K562 (cell line): ENCODE results near the gene CREB3L4. TPM values are rescaled to one million over a fixed set of nuclear protein-coding genes. Genes with fewer than 3 reads are reported as not detected.

Source experiments
- ATF1 ChIP-seq, 2 experiments: fragments of 450-650 bp in 1 of 2; IDR thresholded peaks; 2 replicates each; pipeline ENCODE4 v1.6.1; 2016; ENCODE audit warnings: missing compliant biosample characterization in 1 of 2, missing genetic modification characterization in 1 of 2
- DNMT1 ChIP-seq: fragments of 450-650 bp; IDR thresholded peaks from 2 replicates; pipeline ENCODE4 v1.6.1; 2016; ENCODE audit warnings: antibody characterized with exemption, mild to moderate bottlenecking
- EZH2 ChIP-seq: IDR thresholded peaks from 2 replicates; pipeline ENCODE4 v1.6.1; 2012; ENCODE audit warnings: low read depth, mild to moderate bottlenecking, inconsistent platforms, low read length, borderline replicate concordance
- KAT8 ChIP-seq: fragments of 450-650 bp; IDR thresholded peaks from 2 replicates; pipeline ENCODE4 v1.6.1; 2016; ENCODE audit warnings: low read depth, mild to moderate bottlenecking
- NCOA6 ChIP-seq: fragments of 450-650 bp; IDR thresholded peaks from 2 replicates; pipeline ENCODE4 v1.6.1; 2017; ENCODE audit warnings: mild to moderate bottlenecking
- NELFE ChIP-seq: IDR thresholded peaks from 2 replicates; pipeline ENCODE4 v1.6.1; 2011; ENCODE audit warnings: mild to moderate bottlenecking; ENCODE audit not compliant: insufficient read depth, insufficient read length
- NFIX ChIP-seq: fragments of 250-450 bp; sonication (Bioruptor Pico); IDR thresholded peaks from 2 replicates; pipeline ENCODE4 v1.4.0; 2020; ENCODE audit warnings: low read depth, mild to moderate bottlenecking, moderate library complexity
- POLR2H ChIP-seq: IDR thresholded peaks from 2 replicates; pipeline ENCODE4 v1.6.1; 2016; ENCODE audit warnings: missing genetic modification characterization, low read depth, mild to moderate bottlenecking, control low read depth, missing compliant biosample characterization, moderate library complexity
- RHOXF2B ChIP-seq: fragments of 250-450 bp; sonication (Bioruptor Pico); conservative IDR thresholded peaks from 2 replicates; pipeline ENCODE4 v1.5.1; 2021
- SOX6 ChIP-seq: fragments of 450-650 bp; IDR thresholded peaks from 2 replicates; pipeline ENCODE4 v1.6.1; 2014; ENCODE audit warnings: mild to moderate bottlenecking
- SP1 ChIP-seq: sonication (generic); formaldehyde crosslinking; IDR thresholded peaks from 2 replicates; pipeline ENCODE4 v1.8.1; 2022; ENCODE audit warnings: mild to moderate bottlenecking, missing genetic modification reagents
- TAL1 ChIP-seq: fragments of 450-650 bp; IDR thresholded peaks from 2 replicates; pipeline ENCODE4 v1.6.1; 2016; ENCODE audit warnings: mild to moderate bottlenecking
- WHSC1 ChIP-seq: IDR thresholded peaks from one replicate; pipeline ENCODE4 v1.6.1; 2012; ENCODE audit warnings: low read length, control low read depth, inconsistent platforms
- ZSCAN32 ChIP-seq: fragments of 450-650 bp; formaldehyde crosslinking; IDR thresholded peaks from 2 replicates; pipeline ENCODE4 v1.4.0; 2020; ENCODE audit warnings: mild to moderate bottlenecking, moderate library complexity
- polyA plus RNA-seq, 8 experiments: library from polyadenylated mRNA; depleted of rRNA in 4 of 8; stranded (reverse) in 5 of 8; unstranded in 3 of 8; fragments of >200 nt; fragmentation: Nextera tagmentation in 2 of 8; fragmentation: Illumina TruSeq in 1 of 8; extraction: Ambion mirVana in 2 of 8; extraction: Trizol in 1 of 8; gene quantifications; 2 replicates each; pipeline versions ENCODE4 v1.2.1 to v1.2.3, GENCODE V29; 2011 to 2014; ENCODE audit warnings: inconsistent platforms in 1 of 8, missing spikeins in 1 of 8
- total RNA-seq, 7 experiments: library from RNA; depleted of rRNA in 6 of 7; stranded (reverse); fragments of >200 nt in 6 of 7; fragmentation: Illumina TruSeq in 2 of 7; extraction: Trizol in 2 of 7; gene quantifications; 2 replicates each; pipeline versions ENCODE4 v1.2.1 to v1.2.3, GENCODE V29; 2011 to 2021; ENCODE audit warnings: low replicate concordance in 1 of 7
- TF ChIP-seq, protein P1 (sequence below), 2 experiments: IDR thresholded peaks; 2 replicates each; pipeline ENCODE4 v1.6.1; 2011; ENCODE audit warnings: borderline replicate concordance in 1 of 2, control low read depth in 1 of 2, low read depth in 1 of 2, low read length in 1 of 2, mild to moderate bottlenecking in 1 of 2, mixed read lengths in 1 of 2, moderate library complexity in 1 of 2; ENCODE audit not compliant: insufficient read depth in 1 of 2, insufficient read length in 1 of 2, poor library complexity in 1 of 2, severe bottlenecking in 1 of 2; ENCODE audit errors: extremely low read depth in 1 of 2
- TF ChIP-seq, protein P2 (sequence below): sonication (generic); formaldehyde crosslinking; IDR thresholded peaks from 2 replicates; pipeline ENCODE4 v1.8.0; 2022; ENCODE audit warnings: missing genetic modification reagents, mild to moderate bottlenecking, borderline replicate concordance
- TF ChIP-seq, protein P3 (sequence below), 2 experiments: fragments of 150-350 bp in 1 of 2; IDR thresholded peaks; 2 replicates each; pipeline ENCODE4 v1.6.1; 2012 to 2016; ENCODE audit warnings: low read depth in 2 of 2, low read length in 2 of 2, mild to moderate bottlenecking in 1 of 2, moderate library complexity in 1 of 2
- TF ChIP-seq, protein P4 (sequence below): fragments of 450-650 bp; IDR thresholded peaks from 2 replicates; pipeline ENCODE4 v1.6.1; 2016; ENCODE audit warnings: missing biosample characterization, missing genetic modification characterization
- TF ChIP-seq, protein P5 (sequence below): fragments of 450-650 bp; IDR thresholded peaks from one replicate; pipeline ENCODE4 v1.6.1; 2018; ENCODE audit warnings: mild to moderate bottlenecking, moderate library complexity; ENCODE audit not compliant: partially characterized antibody

CREB3L4 gene
- total and polyA plus RNA-seq, 9 of the 15 experiments (the other 6 are each of a cell fraction or from before 2014, with no cell fraction given), result 9.9 to 18.6 (median 13.9) TPM

DNA sequence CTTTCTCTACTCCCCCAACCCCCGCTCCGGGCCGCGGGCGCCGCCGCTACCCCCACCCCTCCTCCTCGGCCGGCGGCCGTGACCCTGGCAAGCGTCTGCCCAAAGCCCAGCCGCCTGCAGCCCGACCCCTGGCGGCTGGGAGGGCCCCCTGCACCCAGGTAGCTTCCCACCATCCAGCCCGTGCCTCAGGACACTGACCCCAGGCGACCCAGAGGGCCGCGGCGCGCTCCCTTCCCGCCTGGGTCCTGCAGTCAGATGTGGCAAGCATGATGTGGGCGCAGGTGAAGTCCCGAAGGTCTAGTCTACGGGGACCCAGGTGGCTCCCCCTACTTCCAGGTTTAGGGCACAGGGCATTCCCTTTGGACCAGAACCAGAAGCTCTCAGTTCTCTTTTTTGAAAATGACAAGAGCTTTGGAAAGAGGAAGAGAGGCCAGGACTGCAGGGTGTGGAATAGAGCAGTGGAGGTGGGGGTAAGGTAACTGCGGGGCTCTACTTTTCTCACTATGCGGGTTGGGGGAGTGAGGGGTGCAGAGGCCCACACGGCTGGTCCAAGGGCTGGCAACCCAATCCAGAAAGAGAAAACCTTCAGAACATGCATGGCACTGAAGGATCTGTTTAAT lies 21.0 kb upstream of the CREB3L4 start, which contains the start of gene DENND4B (continued):
- TF ChIP-seq ZSCAN32 (CRISPR knock-in tag), result no peak
- no peak for TF ChIP-seq POLR2H (tag)
- TF ChIP-seq, protein P1, sequence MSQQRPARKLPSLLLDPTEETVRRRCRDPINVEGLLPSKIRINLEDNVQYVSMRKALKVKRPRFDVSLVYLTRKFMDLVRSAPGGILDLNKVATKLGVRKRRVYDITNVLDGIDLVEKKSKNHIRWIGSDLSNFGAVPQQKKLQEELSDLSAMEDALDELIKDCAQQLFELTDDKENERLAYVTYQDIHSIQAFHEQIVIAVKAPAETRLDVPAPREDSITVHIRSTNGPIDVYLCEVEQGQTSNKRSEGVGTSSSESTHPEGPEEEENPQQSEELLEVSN (IDR thresholded peaks at IDR 0.05; ENCODE audit: borderline replicate concordance in 1 of 2, extremely low read depth in 1 of 2, insufficient read depth in 1 of 2, insufficient read length in 1 of 2, low read depth in 1 of 2, low read length in 1 of 2, poor library complexity in 1 of 2, severe bottlenecking in 1 of 2), result peak; percentile 24 to 45
- TF ChIP-seq, protein P2, sequence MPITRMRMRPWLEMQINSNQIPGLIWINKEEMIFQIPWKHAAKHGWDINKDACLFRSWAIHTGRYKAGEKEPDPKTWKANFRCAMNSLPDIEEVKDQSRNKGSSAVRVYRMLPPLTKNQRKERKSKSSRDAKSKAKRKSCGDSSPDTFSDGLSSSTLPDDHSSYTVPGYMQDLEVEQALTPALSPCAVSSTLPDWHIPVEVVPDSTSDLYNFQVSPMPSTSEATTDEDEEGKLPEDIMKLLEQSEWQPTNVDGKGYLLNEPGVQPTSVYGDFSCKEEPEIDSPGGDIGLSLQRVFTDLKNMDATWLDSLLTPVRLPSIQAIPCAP (CRISPR knock-in tag), result no peak
- TF ChIP-seq, protein P3, sequence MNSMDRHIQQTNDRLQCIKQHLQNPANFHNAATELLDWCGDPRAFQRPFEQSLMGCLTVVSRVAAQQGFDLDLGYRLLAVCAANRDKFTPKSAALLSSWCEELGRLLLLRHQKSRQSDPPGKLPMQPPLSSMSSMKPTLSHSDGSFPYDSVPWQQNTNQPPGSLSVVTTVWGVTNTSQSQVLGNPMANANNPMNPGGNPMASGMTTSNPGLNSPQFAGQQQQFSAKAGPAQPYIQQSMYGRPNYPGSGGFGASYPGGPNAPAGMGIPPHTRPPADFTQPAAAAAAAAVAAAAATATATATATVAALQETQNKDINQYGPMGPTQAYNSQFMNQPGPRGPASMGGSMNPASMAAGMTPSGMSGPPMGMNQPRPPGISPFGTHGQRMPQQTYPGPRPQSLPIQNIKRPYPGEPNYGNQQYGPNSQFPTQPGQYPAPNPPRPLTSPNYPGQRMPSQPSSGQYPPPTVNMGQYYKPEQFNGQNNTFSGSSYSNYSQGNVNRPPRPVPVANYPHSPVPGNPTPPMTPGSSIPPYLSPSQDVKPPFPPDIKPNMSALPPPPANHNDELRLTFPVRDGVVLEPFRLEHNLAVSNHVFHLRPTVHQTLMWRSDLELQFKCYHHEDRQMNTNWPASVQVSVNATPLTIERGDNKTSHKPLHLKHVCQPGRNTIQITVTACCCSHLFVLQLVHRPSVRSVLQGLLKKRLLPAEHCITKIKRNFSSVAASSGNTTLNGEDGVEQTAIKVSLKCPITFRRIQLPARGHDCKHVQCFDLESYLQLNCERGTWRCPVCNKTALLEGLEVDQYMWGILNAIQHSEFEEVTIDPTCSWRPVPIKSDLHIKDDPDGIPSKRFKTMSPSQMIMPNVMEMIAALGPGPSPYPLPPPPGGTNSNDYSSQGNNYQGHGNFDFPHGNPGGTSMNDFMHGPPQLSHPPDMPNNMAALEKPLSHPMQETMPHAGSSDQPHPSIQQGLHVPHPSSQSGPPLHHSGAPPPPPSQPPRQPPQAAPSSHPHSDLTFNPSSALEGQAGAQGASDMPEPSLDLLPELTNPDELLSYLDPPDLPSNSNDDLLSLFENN (IDR thresholded peaks at IDR 0.05; ENCODE audit: low read depth in 2 of 2, low read length in 2 of 2), result peak in 1 of 2 experiments; percentile 43; a peak in 1 of 4 replicates
- TF ChIP-seq EZH2, result no peak
- TF ChIP-seq NCOA6, result no peak
- TF ChIP-seq DNMT1, result no peak
- TF ChIP-seq SP1, result no peak
- no peak for TF ChIP-seq NELFE
- TF ChIP-seq WHSC1, result no peak
- no peak for TF ChIP-seq ATF1 (CRISPR knock-in tag; IDR thresholded peaks at IDR 0.05)
- TF ChIP-seq ATF1 (tag; IDR thresholded peaks at IDR 0.05), result no peak
- TF ChIP-seq, protein P4, sequence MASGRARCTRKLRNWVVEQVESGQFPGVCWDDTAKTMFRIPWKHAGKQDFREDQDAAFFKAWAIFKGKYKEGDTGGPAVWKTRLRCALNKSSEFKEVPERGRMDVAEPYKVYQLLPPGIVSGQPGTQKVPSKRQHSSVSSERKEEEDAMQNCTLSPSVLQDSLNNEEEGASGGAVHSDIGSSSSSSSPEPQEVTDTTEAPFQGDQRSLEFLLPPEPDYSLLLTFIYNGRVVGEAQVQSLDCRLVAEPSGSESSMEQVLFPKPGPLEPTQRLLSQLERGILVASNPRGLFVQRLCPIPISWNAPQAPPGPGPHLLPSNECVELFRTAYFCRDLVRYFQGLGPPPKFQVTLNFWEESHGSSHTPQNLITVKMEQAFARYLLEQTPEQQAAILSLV (tag), result no peak
- TF ChIP-seq, protein P5, sequence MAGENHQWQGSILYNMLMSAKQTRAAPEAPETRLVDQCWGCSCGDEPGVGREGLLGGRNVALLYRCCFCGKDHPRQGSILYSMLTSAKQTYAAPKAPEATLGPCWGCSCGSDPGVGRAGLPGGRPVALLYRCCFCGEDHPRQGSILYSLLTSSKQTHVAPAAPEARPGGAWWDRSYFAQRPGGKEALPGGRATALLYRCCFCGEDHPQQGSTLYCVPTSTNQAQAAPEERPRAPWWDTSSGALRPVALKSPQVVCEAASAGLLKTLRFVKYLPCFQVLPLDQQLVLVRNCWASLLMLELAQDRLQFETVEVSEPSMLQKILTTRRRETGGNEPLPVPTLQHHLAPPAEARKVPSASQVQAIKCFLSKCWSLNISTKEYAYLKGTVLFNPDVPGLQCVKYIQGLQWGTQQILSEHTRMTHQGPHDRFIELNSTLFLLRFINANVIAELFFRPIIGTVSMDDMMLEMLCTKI, result no peak
- TF ChIP-seq TAL1, result no peak
- TF ChIP-seq SOX6, result 0 out of 2 replicates have a peak, but pooled peaks have one; percentile 31
- TF ChIP-seq RHOXF2B (CRISPR knock-in tag), result no peak
- TF ChIP-seq NFIX (CRISPR knock-in tag), result no peak
- TF ChIP-seq KAT8, result no peak
